ENCODE results near the gene SLC2A11.

DNA sequence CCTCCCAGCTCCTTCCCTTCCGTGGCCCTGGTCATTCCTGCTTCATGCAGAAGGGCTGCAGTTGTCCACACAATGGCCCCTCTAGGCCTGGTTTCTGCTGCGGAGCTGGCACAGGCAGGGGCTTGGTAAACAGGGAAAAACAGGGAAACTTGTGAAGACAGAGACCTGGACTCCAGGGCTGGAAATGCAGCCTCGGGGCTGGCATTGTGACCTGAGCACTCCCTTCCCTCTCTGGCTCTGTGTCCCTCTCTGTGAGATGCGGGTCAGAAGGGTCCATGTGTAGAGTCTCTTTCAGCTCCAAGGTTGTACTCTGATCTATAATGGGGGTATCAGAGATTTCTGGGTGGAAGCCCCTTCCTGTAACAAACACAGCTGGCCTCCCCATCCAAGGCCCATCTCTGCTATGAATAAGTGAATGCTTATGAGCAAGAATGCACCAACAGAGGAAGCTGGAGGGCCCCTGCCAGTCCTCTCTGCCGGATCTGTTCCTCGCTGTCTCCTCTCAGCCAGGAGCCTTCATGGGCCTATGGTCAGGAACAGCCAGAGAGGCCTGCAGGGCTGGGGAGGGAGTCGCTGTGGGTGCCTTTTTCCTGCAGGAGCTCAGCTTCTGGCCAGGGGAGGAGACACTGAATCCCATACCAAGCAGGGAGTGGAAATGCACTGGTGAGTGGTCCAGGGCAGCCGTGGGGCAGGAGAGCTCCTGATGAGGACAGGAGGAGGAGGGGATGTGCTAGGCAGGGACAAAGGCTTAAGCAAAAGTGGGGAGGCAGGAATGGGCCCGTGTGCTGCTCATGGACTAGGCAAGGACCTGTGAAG, 12.2 kb upstream of the SLC2A11 start:
- TF ChIP-seq, protein P1, sequence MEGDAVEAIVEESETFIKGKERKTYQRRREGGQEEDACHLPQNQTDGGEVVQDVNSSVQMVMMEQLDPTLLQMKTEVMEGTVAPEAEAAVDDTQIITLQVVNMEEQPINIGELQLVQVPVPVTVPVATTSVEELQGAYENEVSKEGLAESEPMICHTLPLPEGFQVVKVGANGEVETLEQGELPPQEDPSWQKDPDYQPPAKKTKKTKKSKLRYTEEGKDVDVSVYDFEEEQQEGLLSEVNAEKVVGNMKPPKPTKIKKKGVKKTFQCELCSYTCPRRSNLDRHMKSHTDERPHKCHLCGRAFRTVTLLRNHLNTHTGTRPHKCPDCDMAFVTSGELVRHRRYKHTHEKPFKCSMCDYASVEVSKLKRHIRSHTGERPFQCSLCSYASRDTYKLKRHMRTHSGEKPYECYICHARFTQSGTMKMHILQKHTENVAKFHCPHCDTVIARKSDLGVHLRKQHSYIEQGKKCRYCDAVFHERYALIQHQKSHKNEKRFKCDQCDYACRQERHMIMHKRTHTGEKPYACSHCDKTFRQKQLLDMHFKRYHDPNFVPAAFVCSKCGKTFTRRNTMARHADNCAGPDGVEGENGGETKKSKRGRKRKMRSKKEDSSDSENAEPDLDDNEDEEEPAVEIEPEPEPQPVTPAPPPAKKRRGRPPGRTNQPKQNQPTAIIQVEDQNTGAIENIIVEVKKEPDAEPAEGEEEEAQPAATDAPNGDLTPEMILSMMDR (IDR thresholded peaks at IDR 0.05; ENCODE audit: low read depth, low read length), result no peak
- TF ChIP-seq MYC (IDR thresholded peaks at IDR 0.05; ENCODE audit: low read depth, low read length), result no peak

Data from NB4 (cell line).